Measurements from ENCODE around the gene PIK3CG.
"Not testable (repeated sequence)": the region's sequence is repeated elsewhere in the genome, so short reads cannot be mapped to it uniquely, and the experiment has no call there.

The PIK3CG gene

GRCh38 chr7:106888204-106888603 lies 23.1 kb downstream of the PIK3CG start:
- no peak for DNase-seq

- DNase-seq, result no peak
Measured at GRCh38 chr7:106890952-106891351, 25.9 kb downstream of the PIK3CG start.

GRCh38 chr7:106891548-106892410 lies 26.7 kb downstream of the PIK3CG start:
- no peak for DNase-seq

GRCh38 chr7:106893591-106893990 lies 28.5 kb downstream of the PIK3CG start:
- DNase-seq, result no peak

- no peak for DNase-seq
Measured at GRCh38 chr7:106895246-106895864, 30.3 kb downstream of the PIK3CG start.

GRCh38 chr7:106896231-106896630 lies 31.1 kb downstream of the PIK3CG start:
- no peak for DNase-seq

- not testable (repeated sequence) for DNase-seq
Measured at GRCh38 chr7:106897553-106897952, 32.5 kb downstream of the PIK3CG start.

- not testable (repeated sequence) for DNase-seq
Measured at GRCh38 chr7:106898967-106899366, 33.9 kb downstream of the PIK3CG start.

GRCh38 chr7:106901828-106902441 lies 36.9 kb downstream of the PIK3CG start:
- no peak for DNase-seq

- no peak for DNase-seq
Measured at GRCh38 chr7:106905734-106906133, 40.7 kb downstream of the PIK3CG start.

GRCh38 chr7:106911959-106912358 lies 46.9 kb downstream of the PIK3CG start:
- no peak for DNase-seq

GRCh38 chr7:106914018-106914607 lies 49.0 kb downstream of the PIK3CG start:
- no peak for DNase-seq

GRCh38 chr7:106915407-106915806 lies 50.3 kb downstream of the PIK3CG start:
- no peak for DNase-seq

GRCh38 chr7:106915873-106916272 lies 50.8 kb downstream of the PIK3CG start:
- DNase-seq, result no peak

GRCh38 chr7:106916679-106917078 lies 51.6 kb downstream of the PIK3CG start:
- DNase-seq, result no peak

- no peak for DNase-seq
Measured at GRCh38 chr7:106918991-106919390, 53.9 kb downstream of the PIK3CG start.

GRCh38 chr7:106924468-106924867 lies 59.4 kb downstream of the PIK3CG start:
- not testable (repeated sequence) for DNase-seq

GRCh38 chr7:106926892-106927291 lies 61.8 kb downstream of the PIK3CG start:
- DNase-seq, result no peak

GRCh38 chr7:106927536-106927935 lies 62.5 kb downstream of the PIK3CG start:
- no peak for DNase-seq

GRCh38 chr7:106929616-106930015 lies 64.5 kb downstream of the PIK3CG start:
- DNase-seq, result not testable (repeated sequence)

GRCh38 chr7:106936236-106936635 lies 71.2 kb downstream of the PIK3CG start:
- DNase-seq, result no peak

- DNase-seq, result not testable (repeated sequence)
Measured at GRCh38 chr7:106938122-106938521, 73.0 kb downstream of the PIK3CG start.

GRCh38 chr7:106938803-106939202 lies 73.7 kb downstream of the PIK3CG start:
- DNase-seq, result no peak

Measured in activated gamma-delta T cell treated with Interleukin-2 at 50 U/mL for 16 hours (primary cell).